Mesenteric fat pad (tissue), 1 donor: ENCODE results near the gene ZNF333. TPM values are rescaled to one million over a fixed set of nuclear protein-coding genes. Genes with fewer than 3 reads are reported as not detected.
"Not testable (repeated sequence)": the region's sequence is repeated elsewhere in the genome, so short reads cannot be mapped to it uniquely, and the experiment has no call there.

ENCODE experiments used
- DNase-seq: peaks from one replicate; pipeline ENCODE4 v3.0.0-alpha.2; 2020; ENCODE audit warnings: low spot score
- total RNA-seq: library from RNA; stranded (reverse); fragmentation: NEBNext Ultra II Directional; extraction: Animal tissue kit (Norgen Biotek cat#: 25700); gene quantifications from one replicate; pipeline ENCODE4 v1.2.1, GENCODE V29; 2021
- donor health status: DM: yes; HTN: yes; CAD: no.

ZNF333 gene
- total RNA-seq, 1 donor from 2014 or later, result 23.2 TPM

- peak; percentile 67 for DNase-seq
Observed at GRCh38 chr19:14767466-14767971, 77.7 kb downstream of the ZNF333 start.

- DNase-seq, result peak; percentile 24
Observed at GRCh38 chr19:14768001-14768400, 78.2 kb downstream of the ZNF333 start.

DNA sequence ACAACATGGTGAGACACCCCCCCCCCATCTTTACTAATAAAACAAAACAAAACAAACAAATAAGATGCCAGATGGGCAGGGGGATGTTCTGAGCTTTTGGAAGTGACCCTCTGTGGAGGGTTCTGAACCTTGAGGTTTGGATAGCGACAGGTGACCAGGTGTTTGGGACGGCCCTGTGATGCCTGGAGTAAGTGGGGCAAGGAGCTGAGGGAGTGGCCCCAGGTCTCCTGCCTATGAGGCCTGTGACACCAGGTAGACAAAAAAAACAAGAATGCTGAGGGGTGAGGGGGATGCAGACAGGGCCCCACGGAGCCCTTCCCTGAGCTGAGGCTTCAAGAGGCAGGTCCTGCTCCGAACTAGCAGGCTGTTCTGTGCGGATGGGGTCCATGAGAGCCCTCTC, 79.4 kb downstream of the ZNF333 start:
- DNase-seq, result peak; percentile 18

GRCh38 chr19:14770136-14770535, 80.3 kb downstream of the ZNF333 start:
- DNase-seq, result peak; percentile 11

- peak; percentile 47 for DNase-seq
Observed at GRCh38 chr19:14770944-14771839, 81.3 kb downstream of the ZNF333 start.

GRCh38 chr19:14772467-14772866, 82.6 kb downstream of the ZNF333 start:
- peak; percentile 26 for DNase-seq

DNA sequence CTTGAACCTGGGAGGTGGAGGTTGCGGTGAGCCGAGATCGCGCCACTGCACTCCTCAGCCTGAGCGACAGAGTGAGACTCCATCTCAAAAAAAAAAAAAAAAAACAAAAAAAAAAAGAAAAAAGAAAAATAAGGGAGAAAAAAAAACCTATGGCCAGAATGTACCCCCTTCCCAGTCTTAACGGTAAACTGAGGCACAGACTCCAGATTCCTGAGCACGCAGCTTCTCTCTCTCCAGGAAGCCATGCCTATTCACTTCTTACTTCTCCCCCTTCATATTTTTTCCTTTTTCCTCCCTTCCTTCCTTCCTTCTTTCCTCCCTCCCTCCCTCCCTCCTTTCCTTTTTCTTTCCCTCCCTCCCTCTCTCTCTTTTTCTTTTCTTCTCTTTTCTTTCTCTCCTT, 83.1 kb downstream of the ZNF333 start:
- no peak for DNase-seq

GRCh38 chr19:14773722-14774121, 83.9 kb downstream of the ZNF333 start:
- peak; percentile 49 for DNase-seq

DNA sequence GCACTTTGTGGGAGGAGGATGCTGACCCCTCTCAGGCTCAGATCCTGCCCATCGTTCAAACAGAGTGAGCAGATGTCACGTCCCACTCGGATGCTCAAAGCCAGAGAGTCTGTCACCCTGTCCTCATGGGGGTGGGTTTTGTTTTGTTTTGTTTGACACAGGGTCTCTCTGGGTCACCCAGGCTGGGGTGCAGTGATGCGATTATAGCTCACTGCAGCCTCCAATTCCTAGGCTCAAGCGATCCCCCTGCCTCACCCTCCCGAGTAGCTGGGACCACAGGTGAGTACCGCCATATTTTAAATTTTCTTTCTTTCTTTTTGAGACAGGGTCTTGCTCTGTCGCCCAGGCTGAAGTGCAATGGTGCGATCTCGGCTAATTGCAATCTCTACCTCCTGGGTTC, 84.5 kb downstream of the ZNF333 start:
- peak; percentile 55 for DNase-seq

- DNase-seq, result peak; percentile 62
Observed at GRCh38 chr19:14775326-14775725, 85.5 kb downstream of the ZNF333 start.

DNA sequence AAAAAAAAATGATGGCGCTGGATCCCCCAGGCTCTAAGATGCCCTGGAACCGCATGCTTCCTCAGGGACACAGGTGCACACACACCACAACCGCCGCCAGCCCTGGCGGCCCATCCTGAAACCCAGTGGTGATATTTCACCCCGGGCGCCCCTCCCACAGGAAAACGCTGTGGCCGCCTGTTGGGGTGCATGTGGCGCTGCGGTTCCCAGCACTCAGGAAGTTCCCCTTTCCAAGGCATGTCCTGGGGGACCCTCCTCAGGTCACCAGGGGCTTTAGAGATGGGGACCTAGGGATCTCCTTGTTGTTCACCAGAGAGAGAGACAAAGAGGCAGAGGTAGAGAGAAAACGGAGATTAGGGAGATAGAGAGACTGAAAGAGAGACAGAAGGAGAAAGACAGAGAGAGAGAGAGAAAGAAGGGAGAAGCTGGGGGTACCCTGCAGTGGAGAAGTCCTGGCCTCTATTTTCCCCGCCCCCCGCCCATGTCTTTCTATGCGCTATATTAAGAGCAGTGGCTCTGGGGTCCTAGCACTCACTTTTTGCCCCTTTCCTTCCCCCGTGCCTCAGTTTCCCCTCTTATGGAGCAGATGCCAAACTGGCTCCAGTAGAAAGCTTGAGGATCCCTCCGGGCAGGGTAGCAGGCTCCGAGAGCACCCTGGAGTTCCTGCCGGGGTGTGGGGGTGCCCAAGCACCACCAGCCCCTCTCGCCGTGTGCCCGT, 86.2 kb downstream of the ZNF333 start:
- peak; percentile 79 for DNase-seq

DNA sequence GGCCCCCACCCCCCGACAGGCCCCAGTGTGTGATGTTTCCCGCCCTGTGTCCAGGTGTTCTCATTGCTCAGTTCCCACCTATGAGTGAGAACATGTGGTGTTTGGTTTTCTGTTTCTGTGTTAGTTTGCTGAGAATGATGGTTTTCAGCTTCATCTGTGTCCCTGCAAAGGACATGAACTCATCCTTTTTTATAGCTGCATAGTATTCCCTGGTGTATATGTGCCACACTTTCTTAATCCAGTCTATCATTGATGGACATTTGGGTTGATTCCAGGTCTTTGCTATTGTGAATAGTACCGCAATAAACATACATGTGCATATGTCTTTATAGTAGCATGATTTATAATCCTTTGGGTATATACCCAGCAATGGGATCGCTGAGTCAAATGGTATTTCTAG, 87.8 kb downstream of the ZNF333 start:
- not testable (repeated sequence) for DNase-seq

GRCh38 chr19:14778110-14778845, 88.4 kb downstream of the ZNF333 start, which contains the start of gene ADGRE2:
Gene ADGRE2, minus strand, starts transcription at chr19:14778560. Its CDS starts 1,804 bp downstream, at chr19:14776756.
- DNase-seq, result peak; percentile 26

- DNase-seq, result no peak
Observed at GRCh38 chr19:14779151-14779550, 89.3 kb downstream of the ZNF333 start.

- peak; percentile 22 for DNase-seq
Observed at GRCh38 chr19:14780622-14781225, 90.9 kb downstream of the ZNF333 start.

- peak; percentile 53 for DNase-seq
Observed at GRCh38 chr19:14781713-14782536, 92.1 kb downstream of the ZNF333 start.

- DNase-seq, result peak; percentile 51
Observed at GRCh38 chr19:14782626-14783409, 93.0 kb downstream of the ZNF333 start.
